Activated CD8-positive, alpha-beta memory T cell treated with anti-CD3 and anti-CD28 coated beads, Interleukin-2, amount 10 ng/mL, durations not matched to agents 7 days and 5 days (primary cell): Measurements from ENCODE around the gene EXOC6B. TPM values are rescaled to one million over a fixed set of nuclear protein-coding genes. Genes with fewer than 3 reads are reported as not detected.

Source experiments
- ATAC-seq: fragments of 150-1000 bp; cut with Tn5 transposase; one replicate; pipeline ENCODE4 v1.10.0; 2021; ENCODE audit warnings: moderate library complexity
- CTCF ChIA-PET: fragments of 350-600 bp; sonication (Branson Sonifier 250); formaldehyde crosslinking; loops from one replicate; lab custom pipeline; 2021; ENCODE audit warnings: antibody characterized with exemption; lab: Charles Lee
- DNase-seq: peaks from one replicate; pipeline ENCODE4 v3.0.0-alpha.2; 2020
- H3K27ac Mint-ChIP-seq: one replicate; pipeline ENCODE4 v1.8.0; 2021; ENCODE audit warnings: mild to moderate bottlenecking, mixed read lengths
- H3K27me3 Mint-ChIP-seq: one replicate; pipeline ENCODE4 v1.8.0; 2021; ENCODE audit warnings: mixed read lengths
- H3K36me3 Mint-ChIP-seq: one replicate; pipeline ENCODE4 v1.8.0; 2021; ENCODE audit warnings: mild to moderate bottlenecking, mixed read lengths
- H3K4me1 Mint-ChIP-seq: one replicate; pipeline ENCODE4 v1.8.0; 2021; ENCODE audit warnings: mixed read lengths
- H3K4me3 Mint-ChIP-seq: one replicate; pipeline ENCODE4 v1.8.0; 2021; ENCODE audit warnings: mild to moderate bottlenecking, moderate library complexity, mixed read lengths
- H3K9me3 Mint-ChIP-seq: one replicate; pipeline ENCODE4 v1.8.0; 2022; ENCODE audit warnings: low read depth, mixed read lengths
- total RNA-seq, 2 experiments: library from RNA; stranded (reverse); gene quantifications; one replicate each; pipeline ENCODE4 v1.2.3, GENCODE V29; 2021

Gene EXOC6B
- total RNA-seq, 2 experiments from 2014 or later: 14.1 to 22.8 TPM

GRCh38 chr2:72800492-72800891 lies 25.3 kb downstream of the EXOC6B start:
- CTCF ChIA-PET: no interaction called here
- DNase-seq (no peak), ATAC-seq (no peak)
- Mint-ChIP-seq H3K27me3 (no peaks in the 10 kb centered on the region), H3K4me3 (no peak overlapping the region), H3K27ac (no peak overlapping the region), H3K9me3 (no peaks in the 10 kb centered on the region), H3K36me3 (no peaks in the 10 kb centered on the region), H3K4me1 (no peaks in the 10 kb centered on the region)

- Mint-ChIP-seq H3K36me3 (no peaks in the 10 kb centered on the region), H3K9me3 (no peaks in the 10 kb centered on the region), H3K27ac (no peak overlapping the region), H3K4me1 (peaks cover 6% of the 10 kb centered on the region), H3K4me3 (no peak overlapping the region), H3K27me3 (no peaks in the 10 kb centered on the region)
- ATAC-seq: no peak
- DNase-seq: no peak
- CTCF ChIA-PET: no interaction called here
Observed at GRCh38 chr2:72797740-72798139, 28.1 kb downstream of the EXOC6B start.

- no peaks in the 10 kb centered on the region for H3K36me3 Mint-ChIP-seq
- CTCF ChIA-PET: interaction anchor here (1.1 kb wide), 1 partner anchor 21 kb away, joined by 3 read pairs; no protein-coding TSS in a partner anchor
- peaks cover 6% of the 10 kb centered on the region for H3K4me1 Mint-ChIP-seq
Observed at GRCh38 chr2:72796766-72797165, 29.1 kb downstream of the EXOC6B start.

DNA sequence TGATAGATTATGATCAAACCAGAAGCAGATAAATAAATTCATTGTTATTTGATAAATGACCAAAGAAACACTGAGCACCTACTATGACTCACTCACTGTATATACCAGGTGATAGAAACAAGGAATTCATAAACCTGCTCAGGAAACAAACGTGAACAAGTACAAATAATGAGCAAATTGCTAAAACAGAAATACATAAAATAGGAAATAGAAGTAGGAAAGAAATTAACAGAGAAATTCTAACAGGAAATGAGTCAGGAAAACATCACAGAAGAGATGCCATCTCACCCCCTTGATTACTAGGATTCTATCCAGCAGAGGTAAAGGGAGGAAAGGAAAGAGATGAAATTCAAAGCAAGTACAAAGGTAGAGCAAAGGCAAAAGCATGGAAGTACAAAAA lies 31.3 kb downstream of the EXOC6B start:
- Mint-ChIP-seq H3K4me1 (peaks cover 6% of the 10 kb centered on the region), H3K27me3 (no peaks in the 10 kb centered on the region), H3K9me3 (no peaks in the 10 kb centered on the region), H3K27ac (no peak overlapping the region), H3K36me3 (no peaks in the 10 kb centered on the region), H3K4me3 (no peak overlapping the region)
- DNase-seq (no peak), ATAC-seq (no peak)
- CTCF ChIA-PET: no interaction called here

More at GRCh38 chr2:72796766-72797165, 29.1 kb downstream of the EXOC6B start:
- Mint-ChIP-seq H3K9me3 (no peaks in the 10 kb centered on the region), H3K27ac (no peak overlapping the region), H3K4me3 (no peak overlapping the region), H3K27me3 (no peaks in the 10 kb centered on the region)
- DNase-seq (no peak), ATAC-seq (no peak)

DNA sequence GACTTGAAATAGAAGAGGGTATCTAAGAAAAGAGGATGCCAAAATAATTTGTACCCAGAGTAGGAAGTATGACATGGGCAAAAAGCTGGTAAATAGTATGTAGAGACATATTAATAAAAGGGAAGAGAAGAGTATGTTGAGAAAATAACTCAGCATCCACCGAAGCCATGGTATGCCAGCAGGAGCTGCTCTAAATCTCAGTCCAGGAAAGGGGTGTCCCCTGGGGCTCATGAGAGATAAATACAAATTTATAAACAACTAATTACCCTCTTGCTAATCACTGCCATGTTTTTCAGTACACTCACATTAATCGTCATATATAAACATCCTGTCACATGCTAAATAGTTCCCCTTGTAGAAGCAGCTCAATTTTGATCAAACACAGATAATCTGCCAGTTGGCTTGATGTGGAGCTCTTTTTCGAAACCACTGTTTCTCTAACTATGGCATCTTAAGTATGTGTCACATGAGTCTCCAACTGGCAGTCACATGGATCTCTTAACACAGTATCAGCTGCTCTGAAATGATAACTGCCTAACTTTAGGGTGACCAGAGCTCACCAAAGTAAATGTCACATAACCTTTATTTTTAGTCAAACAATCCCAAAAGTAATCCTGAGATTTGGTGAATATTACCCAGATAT lies 31.9 kb downstream of the EXOC6B start:
- no peaks in the 10 kb centered on the region for H3K36me3 Mint-ChIP-seq
- peaks cover 6% of the 10 kb centered on the region for H3K4me1 Mint-ChIP-seq
- CTCF ChIA-PET: interaction anchor here (1.0 kb wide), 1 partner anchor 68 kb away, joined by 7 read pairs; no protein-coding TSS in a partner anchor

GRCh38 chr2:72789241-72789640 lies 36.6 kb downstream of the EXOC6B start:
- Mint-ChIP-seq H3K36me3 (peaks cover 5% of the 10 kb centered on the region), H3K4me3 (no peak overlapping the region), H3K27ac (no peak overlapping the region), H3K9me3 (no peaks in the 10 kb centered on the region), H3K4me1 (no peaks in the 10 kb centered on the region), H3K27me3 (no peaks in the 10 kb centered on the region)
- DNase-seq (no peak), ATAC-seq (no peak)
- CTCF ChIA-PET: interaction anchor here (1.1 to 1.2 kb wide), 2 partner anchors 16 to 73 kb away, joined by 3 read pairs; no protein-coding TSS in a partner anchor

More for the DNA sequence above, 31.9 kb downstream of the EXOC6B start:
- DNase-seq (no peak), ATAC-seq (no peak)
- no peak overlapping the region for H3K27ac Mint-ChIP-seq
- no peaks in the 10 kb centered on the region for H3K9me3 Mint-ChIP-seq
- no peaks in the 10 kb centered on the region for H3K27me3 Mint-ChIP-seq
- H3K4me3 Mint-ChIP-seq: no peak overlapping the region

GRCh38 chr2:72788756-72789155 lies 37.1 kb downstream of the EXOC6B start:
- H3K4me1 Mint-ChIP-seq: no peaks in the 10 kb centered on the region
- CTCF ChIA-PET: interaction anchor here (1.1 to 1.2 kb wide), 2 partner anchors 16 to 74 kb away, joined by 3 read pairs; no protein-coding TSS in a partner anchor
- DNase-seq (no peak), ATAC-seq (no peak)
- no peaks in the 10 kb centered on the region for H3K27me3 Mint-ChIP-seq
- no peaks in the 10 kb centered on the region for H3K9me3 Mint-ChIP-seq
- H3K27ac Mint-ChIP-seq: no peak overlapping the region
- peaks cover 6% of the 10 kb centered on the region for H3K36me3 Mint-ChIP-seq
- H3K4me3 Mint-ChIP-seq: no peak overlapping the region

GRCh38 chr2:72785517-72785916 lies 40.3 kb downstream of the EXOC6B start:
- peaks cover 11% of the 10 kb centered on the region for H3K36me3 Mint-ChIP-seq
- H3K9me3 Mint-ChIP-seq: no peaks in the 10 kb centered on the region
- no peaks in the 10 kb centered on the region for H3K4me1 Mint-ChIP-seq
- no peak overlapping the region for H3K4me3 Mint-ChIP-seq
- DNase-seq (no peak), ATAC-seq (no peak)
- H3K27ac Mint-ChIP-seq: no peak overlapping the region
- no peaks in the 10 kb centered on the region for H3K27me3 Mint-ChIP-seq
- CTCF ChIA-PET: interaction anchor here (1.2 kb wide), 1 partner anchor 58 kb away, joined by 3 read pairs; no protein-coding TSS in a partner anchor

DNA sequence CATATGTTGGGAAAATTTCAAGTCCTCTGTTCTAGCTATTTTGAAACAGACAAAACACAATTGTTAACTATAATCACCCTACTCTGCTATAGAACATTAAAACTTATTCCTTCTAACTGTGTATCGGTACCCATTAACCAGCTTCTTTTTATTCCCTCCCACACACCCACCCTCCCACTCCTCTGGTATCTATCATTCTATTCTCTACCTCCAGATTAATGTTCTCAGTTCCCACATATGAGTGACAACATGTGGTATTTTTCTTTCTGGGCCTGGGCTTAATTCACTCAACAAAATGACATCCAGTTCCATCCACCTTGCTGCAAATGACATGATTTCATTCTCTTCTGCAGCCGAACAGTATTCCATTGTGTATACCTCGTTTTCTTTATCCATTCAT lies 43.3 kb downstream of the EXOC6B start:
- H3K27me3 Mint-ChIP-seq: no peaks in the 10 kb centered on the region
- CTCF ChIA-PET: interaction anchor here (1.1 kb wide), 1 partner anchor 105 kb away, joined by 4 read pairs; the partner anchor contains the start of gene SPR
- ATAC-seq (no peak), DNase-seq (no peak)
- H3K4me3 Mint-ChIP-seq: no peak overlapping the region
- H3K36me3 Mint-ChIP-seq: peaks cover 11% of the 10 kb centered on the region
- H3K9me3 Mint-ChIP-seq: no peaks in the 10 kb centered on the region
- H3K4me1 Mint-ChIP-seq: no peaks in the 10 kb centered on the region
- H3K27ac Mint-ChIP-seq: no peak overlapping the region

- Mint-ChIP-seq H3K27me3 (no peaks in the 10 kb centered on the region), H3K27ac (no peak overlapping the region), H3K36me3 (peaks cover 11% of the 10 kb centered on the region), H3K9me3 (no peaks in the 10 kb centered on the region), H3K4me3 (no peak overlapping the region), H3K4me1 (no peaks in the 10 kb centered on the region)
- CTCF ChIA-PET: interaction anchor here (1.1 to 1.2 kb wide), 2 partner anchors 11 to 106 kb away, joined by 3 to 4 read pairs; partner anchors contain the start of gene SPR
- DNase-seq: no peak
- ATAC-seq: no peak
Observed at GRCh38 chr2:72781480-72781879, 44.4 kb downstream of the EXOC6B start.

GRCh38 chr2:72780477-72780876 lies 45.4 kb downstream of the EXOC6B start:
- CTCF ChIA-PET: interaction anchor here (1.0 to 1.2 kb wide), 2 partner anchors 10 to 83 kb away, joined by 3 to 4 read pairs; no protein-coding TSS in a partner anchor
- H3K36me3 Mint-ChIP-seq: peaks cover 11% of the 10 kb centered on the region
- H3K27me3 Mint-ChIP-seq: no peaks in the 10 kb centered on the region
- no peak overlapping the region for H3K4me3 Mint-ChIP-seq
- H3K4me1 Mint-ChIP-seq: no peaks in the 10 kb centered on the region
- H3K9me3 Mint-ChIP-seq: no peaks in the 10 kb centered on the region
- no peak for ATAC-seq
- no peak overlapping the region for H3K27ac Mint-ChIP-seq
- DNase-seq: no peak

DNA sequence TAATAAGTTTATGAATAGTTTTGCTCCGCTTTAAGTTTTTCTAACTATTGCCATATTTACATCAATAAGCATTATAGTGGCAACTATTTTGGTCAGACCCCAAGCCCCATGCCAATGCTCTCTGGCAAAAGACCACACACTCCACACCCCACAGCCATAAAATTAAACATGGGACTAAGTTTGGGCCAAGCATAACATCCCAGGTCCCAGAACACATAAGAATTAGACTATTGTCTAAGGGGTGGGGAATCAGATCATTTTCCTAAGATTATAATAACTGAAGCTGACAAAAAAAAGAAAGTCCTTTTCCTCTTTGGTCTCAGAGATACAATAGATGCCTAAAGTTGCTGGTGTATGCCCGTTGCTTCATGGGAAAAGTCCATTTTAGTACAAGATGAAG lies 46.3 kb downstream of the EXOC6B start:
- Mint-ChIP-seq H3K4me3 (no peak overlapping the region), H3K27me3 (no peaks in the 10 kb centered on the region), H3K27ac (no peak overlapping the region), H3K36me3 (peaks cover 8% of the 10 kb centered on the region), H3K4me1 (no peaks in the 10 kb centered on the region), H3K9me3 (no peaks in the 10 kb centered on the region)
- CTCF ChIA-PET: interaction anchor here (1.0 to 2.2 kb wide), 2 partner anchors 83 to 84 kb away, joined by 4 to 9 read pairs; no protein-coding TSS in a partner anchor
- DNase-seq (no peak), ATAC-seq (no peak)

- Mint-ChIP-seq H3K36me3 (peaks cover 1% of the 10 kb centered on the region), H3K4me3 (no peak overlapping the region), H3K4me1 (no peaks in the 10 kb centered on the region), H3K9me3 (no peaks in the 10 kb centered on the region), H3K27ac (no peak overlapping the region), H3K27me3 (no peaks in the 10 kb centered on the region)
- CTCF ChIA-PET: interaction anchor here (1.0 to 2.2 kb wide), 2 partner anchors 81 to 84 kb away, joined by 3 to 9 read pairs; no protein-coding TSS in a partner anchor
- DNase-seq (no peak), ATAC-seq (no peak)
Observed at GRCh38 chr2:72778410-72778809, 47.4 kb downstream of the EXOC6B start.
